Tibial nerve (tissue), 4 donors: ENCODE data around the gene PLA2G2E.

Source experiments
- EP300 ChIP-seq, 2 donors: sonication (generic); formaldehyde crosslinking; IDR thresholded peaks; one replicate each; pipeline ENCODE4 v1.6.1; 2017; ENCODE audit warnings: antibody characterized with exemption in 2 of 2, mild to moderate bottlenecking in 1 of 2
- POLR2A ChIP-seq, 2 donors: fragments of 450-650 bp; IDR thresholded peaks; one replicate each; pipeline ENCODE4 v1.6.1; 2017; ENCODE audit warnings: antibody characterized with exemption in 2 of 2, mild to moderate bottlenecking in 2 of 2, moderate library complexity in 2 of 2
- TF ChIP-seq, protein P1 (sequence below), 5 experiments: fragments of 200-600 bp in 3 of 5; fragments of 450-650 bp in 2 of 5; sonication (generic) in 3 of 5; IDR thresholded peaks; one replicate each; pipeline ENCODE4 v1.5.1; 2016 to 2019; ENCODE audit warnings: antibody characterized with exemption in 5 of 5, mild to moderate bottlenecking in 3 of 5, moderate library complexity in 2 of 5

DNA sequence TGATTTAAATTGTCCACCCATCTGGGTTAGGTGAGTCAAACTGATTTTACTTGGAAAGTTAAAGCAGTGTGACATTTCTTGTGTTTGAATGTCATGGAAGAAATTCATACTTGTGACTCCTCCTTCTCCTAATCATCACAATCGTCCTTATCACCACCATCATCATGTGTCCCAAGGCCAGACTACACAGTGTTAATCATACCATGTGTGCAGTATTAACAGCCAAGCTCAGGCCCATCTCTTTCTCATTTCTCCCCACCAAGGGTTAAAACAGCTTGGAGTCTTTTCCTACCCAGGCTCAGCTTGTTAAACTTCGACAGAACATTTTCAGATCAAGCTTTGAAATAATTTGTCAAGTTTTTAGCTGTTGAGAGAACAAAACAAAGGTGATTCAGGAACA, 22.5 kb upstream of the PLA2G2E start:
- TF ChIP-seq, protein P1, sequence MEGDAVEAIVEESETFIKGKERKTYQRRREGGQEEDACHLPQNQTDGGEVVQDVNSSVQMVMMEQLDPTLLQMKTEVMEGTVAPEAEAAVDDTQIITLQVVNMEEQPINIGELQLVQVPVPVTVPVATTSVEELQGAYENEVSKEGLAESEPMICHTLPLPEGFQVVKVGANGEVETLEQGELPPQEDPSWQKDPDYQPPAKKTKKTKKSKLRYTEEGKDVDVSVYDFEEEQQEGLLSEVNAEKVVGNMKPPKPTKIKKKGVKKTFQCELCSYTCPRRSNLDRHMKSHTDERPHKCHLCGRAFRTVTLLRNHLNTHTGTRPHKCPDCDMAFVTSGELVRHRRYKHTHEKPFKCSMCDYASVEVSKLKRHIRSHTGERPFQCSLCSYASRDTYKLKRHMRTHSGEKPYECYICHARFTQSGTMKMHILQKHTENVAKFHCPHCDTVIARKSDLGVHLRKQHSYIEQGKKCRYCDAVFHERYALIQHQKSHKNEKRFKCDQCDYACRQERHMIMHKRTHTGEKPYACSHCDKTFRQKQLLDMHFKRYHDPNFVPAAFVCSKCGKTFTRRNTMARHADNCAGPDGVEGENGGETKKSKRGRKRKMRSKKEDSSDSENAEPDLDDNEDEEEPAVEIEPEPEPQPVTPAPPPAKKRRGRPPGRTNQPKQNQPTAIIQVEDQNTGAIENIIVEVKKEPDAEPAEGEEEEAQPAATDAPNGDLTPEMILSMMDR (IDR thresholded peaks at IDR 0.05): no peak
- no peak for TF ChIP-seq EP300 (IDR thresholded peaks at IDR 0.05)
- no peak for TF ChIP-seq POLR2A (IDR thresholded peaks at IDR 0.05)
